Renal cortical epithelial cell (primary cell): ENCODE measurements around the gene RNF115. TPM values are rescaled to one million over a fixed set of nuclear protein-coding genes. Genes with fewer than 3 reads are reported as not detected.
"Not testable (repeated sequence)": the region's sequence is repeated elsewhere in the genome, so short reads cannot be mapped to it uniquely, and the experiment has no call there.

Source experiments
- DNase-seq: peaks from one replicate; pipeline ENCODE4 v3.0.0-alpha.2; 2011; ENCODE audit warnings: low read depth
- total RNA-seq: library from RNA; depleted of rRNA; stranded (reverse); fragments of >200 nt; gene quantifications from 2 replicates; pipeline ENCODE4 v1.2.3, GENCODE V29; 2014

Gene RNF115
- total RNA-seq, 1 donor from 2014 or later, result 28.7 TPM

GRCh38 chr1:145827966-145828365 is 4.1 kb upstream of the RNF115 start:
- DNase-seq, result no peak

- no peak for DNase-seq
Observed at GRCh38 chr1:145826030-145826429, 2.1 kb upstream of the RNF115 start.

- DNase-seq, result no peak
Observed at GRCh38 chr1:145824499-145824842, 576 bp upstream of the RNF115 start.

GRCh38 chr1:145822779-145823331 is 1.0 kb downstream of the RNF115 start:
- not testable (repeated sequence) for DNase-seq

GRCh38 chr1:145818095-145818494 is 5.8 kb downstream of the RNF115 start:
- DNase-seq, result peak; percentile 88

GRCh38 chr1:145812977-145813810 is 10.7 kb downstream of the RNF115 start:
- DNase-seq, result not testable (repeated sequence)

GRCh38 chr1:145806844-145807243 is 17.1 kb downstream of the RNF115 start:
- no peak for DNase-seq

GRCh38 chr1:145806408-145806807 is 17.5 kb downstream of the RNF115 start:
- DNase-seq, result no peak

- DNase-seq, result peak; percentile 49
Observed at GRCh38 chr1:145805057-145805456, 18.8 kb downstream of the RNF115 start.

- DNase-seq, result peak; percentile 58
Observed at GRCh38 chr1:145804235-145805045, 19.5 kb downstream of the RNF115 start.

- no peak for DNase-seq
Observed at GRCh38 chr1:145799806-145800205, 24.1 kb downstream of the RNF115 start.

- DNase-seq, result no peak
Observed at GRCh38 chr1:145796753-145797152, 27.1 kb downstream of the RNF115 start.

- DNase-seq, result no peak
Observed at GRCh38 chr1:145795257-145795881, 28.5 kb downstream of the RNF115 start.

GRCh38 chr1:145792484-145792883 is 31.4 kb downstream of the RNF115 start:
- DNase-seq, result no peak

GRCh38 chr1:145791860-145792259 is 32.0 kb downstream of the RNF115 start:
- not testable (repeated sequence) for DNase-seq

- DNase-seq, result no peak
Observed at GRCh38 chr1:145788580-145788979, 35.3 kb downstream of the RNF115 start.

- DNase-seq, result peak; percentile 28
Observed at GRCh38 chr1:145786271-145786670, 37.6 kb downstream of the RNF115 start.

GRCh38 chr1:145785547-145785946 is 38.3 kb downstream of the RNF115 start:
- DNase-seq, result peak; percentile 45

- DNase-seq, result no peak
Observed at GRCh38 chr1:145784409-145784808, 39.5 kb downstream of the RNF115 start.

GRCh38 chr1:145782272-145783099 is 41.4 kb downstream of the RNF115 start:
- peak; percentile 99 for DNase-seq

GRCh38 chr1:145778146-145778540 is 45.8 kb downstream of the RNF115 start:
- no peak for DNase-seq
